Natural killer cell (primary cell): ENCODE measurements around the gene HMCN1. TPM values are rescaled to one million over a fixed set of nuclear protein-coding genes. Genes with fewer than 3 reads are reported as not detected.

ENCODE experiments used
- ATAC-seq, 3 donors: fragments of 150-1000 bp in 2 of 3; fragments of 200-7000 bp in 1 of 3; cut with Tn5 transposase; 1 replicate in 1 of 3; 2 replicates in 2 of 3; pipeline ENCODE4 v1.10.0; 2021; ENCODE audit warnings: mild to moderate bottlenecking in 2 of 3, moderate library complexity in 2 of 3
- DNase-seq, 2 donors: peaks; one replicate each; pipeline versions ENCODE4 v3.0.0 to v3.0.0-alpha.2; 2013 to 2021; ENCODE audit warnings: mixed read lengths in 1 of 2
- H3K27ac ChIP-seq: one replicate; pipeline ENCODE4 v1.5.1; 2013; ENCODE audit warnings: mild to moderate bottlenecking, low read length
- H3K27me3 ChIP-seq: one replicate; pipeline ENCODE4 v1.6.1; 2013; ENCODE audit warnings: low read length; ENCODE audit not compliant: control insufficient read depth, insufficient read depth
- H3K36me3 ChIP-seq: one replicate; pipeline ENCODE4 v1.6.1; 2013; ENCODE audit warnings: low read length; ENCODE audit not compliant: control insufficient read depth, insufficient read depth
- H3K4me1 ChIP-seq: one replicate; pipeline ENCODE4 v1.6.1; 2013; ENCODE audit warnings: low read length; ENCODE audit not compliant: control insufficient read depth, insufficient read depth
- H3K4me3 ChIP-seq: one replicate; pipeline ENCODE4 v1.5.1; 2013; ENCODE audit warnings: low read length
- H3K9me3 ChIP-seq: one replicate; pipeline ENCODE4 v1.6.1; 2013; ENCODE audit warnings: low read length; ENCODE audit not compliant: control insufficient read depth, insufficient read depth
- H3K27ac Mint-ChIP-seq, 2 donors: one replicate each; pipeline ENCODE4 v1.8.0; 2022; ENCODE audit warnings: mild to moderate bottlenecking in 2 of 2, mixed read lengths in 2 of 2, moderate library complexity in 1 of 2
- H3K27me3 Mint-ChIP-seq, 2 donors: one replicate each; pipeline ENCODE4 v1.8.0; 2022; ENCODE audit warnings: low read depth in 2 of 2, mixed read lengths in 2 of 2
- H3K36me3 Mint-ChIP-seq: one replicate; pipeline ENCODE4 v1.8.0; 2022; ENCODE audit warnings: mixed read lengths
- H3K4me1 Mint-ChIP-seq, 2 donors: one replicate each; pipeline ENCODE4 v1.8.0; 2022; ENCODE audit warnings: mixed read lengths in 2 of 2
- H3K4me3 Mint-ChIP-seq: one replicate; pipeline ENCODE4 v1.8.0; 2022; ENCODE audit warnings: mild to moderate bottlenecking, moderate library complexity, mixed read lengths
- H3K9me3 Mint-ChIP-seq, 2 donors: one replicate each; pipeline ENCODE4 v1.8.0; 2022; ENCODE audit warnings: mixed read lengths in 2 of 2
- WGBS: methylation state at CpG from one replicate; pipeline ENCODE4 v1.1.7; 2013; ENCODE audit warnings: missing lambda C conversion rate; ENCODE audit not compliant: insufficient coverage; 5-methylcytosine and 5-hydroxymethylcytosine counted together
- intact Hi-C: fragments of 100-400 bp; cut with micrococcal nuclease; formaldehyde crosslinking; loops from one replicate; pipeline ENCODE4 v1.14.2; 2022
- total RNA-seq, 4 donors: library from RNA; stranded (reverse); fragments of 120-200 nt in 1 of 4; gene quantifications; one replicate each; pipeline versions ENCODE4 v1.2.3 to v1.2.4, GENCODE V29; 2013 to 2022
- TF ChIP-seq, protein P1 (sequence below): fragments of 200-600 bp; IDR thresholded peaks from one replicate; pipeline ENCODE4 v1.8.0; 2022; ENCODE audit warnings: antibody characterized with exemption

The HMCN1 gene
- total RNA-seq, 3 donors from 2014 or later (not counting 1 experiment from before 2014, with no cell fraction given) = 0.02 to 0.45 (median 0.39) TPM

- Histone ChIP-seq H3K27me3 (no peaks in the 10 kb centered on the region), H3K4me1 (no peaks in the 10 kb centered on the region), H3K36me3 (no peaks in the 10 kb centered on the region), H3K9me3 (no peaks in the 10 kb centered on the region), H3K4me3 (no peak overlapping the region), H3K27ac (no peak overlapping the region)
- ATAC-seq (no peak), DNase-seq (no peak)
- TF ChIP-seq, protein P1, sequence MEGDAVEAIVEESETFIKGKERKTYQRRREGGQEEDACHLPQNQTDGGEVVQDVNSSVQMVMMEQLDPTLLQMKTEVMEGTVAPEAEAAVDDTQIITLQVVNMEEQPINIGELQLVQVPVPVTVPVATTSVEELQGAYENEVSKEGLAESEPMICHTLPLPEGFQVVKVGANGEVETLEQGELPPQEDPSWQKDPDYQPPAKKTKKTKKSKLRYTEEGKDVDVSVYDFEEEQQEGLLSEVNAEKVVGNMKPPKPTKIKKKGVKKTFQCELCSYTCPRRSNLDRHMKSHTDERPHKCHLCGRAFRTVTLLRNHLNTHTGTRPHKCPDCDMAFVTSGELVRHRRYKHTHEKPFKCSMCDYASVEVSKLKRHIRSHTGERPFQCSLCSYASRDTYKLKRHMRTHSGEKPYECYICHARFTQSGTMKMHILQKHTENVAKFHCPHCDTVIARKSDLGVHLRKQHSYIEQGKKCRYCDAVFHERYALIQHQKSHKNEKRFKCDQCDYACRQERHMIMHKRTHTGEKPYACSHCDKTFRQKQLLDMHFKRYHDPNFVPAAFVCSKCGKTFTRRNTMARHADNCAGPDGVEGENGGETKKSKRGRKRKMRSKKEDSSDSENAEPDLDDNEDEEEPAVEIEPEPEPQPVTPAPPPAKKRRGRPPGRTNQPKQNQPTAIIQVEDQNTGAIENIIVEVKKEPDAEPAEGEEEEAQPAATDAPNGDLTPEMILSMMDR = no peak
- Mint-ChIP-seq H3K27me3 (no peaks in the 10 kb centered on the region), H3K9me3 (peaks cover 2 to 9% of the 10 kb centered on the region in 2 donors), H3K27ac (no peak overlapping the region), H3K36me3 (no peaks in the 10 kb centered on the region), H3K4me1 (no peaks in the 10 kb centered on the region), H3K4me3 (no peak overlapping the region)
- intact Hi-C loops = no loop called here
- WGBS = 63% methylated on average over 2 of the region's 2 CpGs
Observed at GRCh38 chr1:186146974-186147373, 412.8 kb downstream of the HMCN1 start.

DNA sequence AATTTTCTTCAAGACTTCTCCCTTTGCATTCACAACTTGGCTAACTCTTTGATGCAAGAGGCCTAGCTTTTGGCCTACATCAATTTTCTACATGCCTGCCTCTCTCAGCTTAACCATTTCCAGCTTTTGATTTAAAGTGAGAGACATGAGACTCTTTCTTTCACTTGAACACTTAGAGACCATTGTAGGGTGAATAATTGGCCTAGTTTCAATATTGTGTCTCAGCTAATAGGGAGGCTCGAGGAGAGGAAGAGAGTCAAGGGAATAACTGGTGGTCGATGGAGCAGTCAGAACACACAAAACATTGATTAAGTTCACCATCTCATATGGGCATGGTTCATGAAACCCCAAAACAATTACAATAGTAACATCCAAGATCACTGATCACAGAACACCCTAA, 415.4 kb downstream of the HMCN1 start:
- Histone ChIP-seq H3K36me3 (no peaks in the 10 kb centered on the region), H3K27ac (no peak overlapping the region), H3K4me1 (no peaks in the 10 kb centered on the region), H3K4me3 (no peak overlapping the region), H3K27me3 (no peaks in the 10 kb centered on the region), H3K9me3 (no peaks in the 10 kb centered on the region)
- Mint-ChIP-seq H3K4me3 (no peak overlapping the region), H3K9me3 (peaks cover 0 to 6% of the 10 kb centered on the region in 2 donors), H3K4me1 (no peaks in the 10 kb centered on the region), H3K36me3 (no peaks in the 10 kb centered on the region), H3K27ac (no peak overlapping the region), H3K27me3 (no peaks in the 10 kb centered on the region)
- ATAC-seq = no peak
- TF ChIP-seq, protein P1 = no peak
- WGBS = no CpG with 5 or more reads among the region's 2 CpGs
- intact Hi-C loops = no loop called here
- DNase-seq = no peak

DNA sequence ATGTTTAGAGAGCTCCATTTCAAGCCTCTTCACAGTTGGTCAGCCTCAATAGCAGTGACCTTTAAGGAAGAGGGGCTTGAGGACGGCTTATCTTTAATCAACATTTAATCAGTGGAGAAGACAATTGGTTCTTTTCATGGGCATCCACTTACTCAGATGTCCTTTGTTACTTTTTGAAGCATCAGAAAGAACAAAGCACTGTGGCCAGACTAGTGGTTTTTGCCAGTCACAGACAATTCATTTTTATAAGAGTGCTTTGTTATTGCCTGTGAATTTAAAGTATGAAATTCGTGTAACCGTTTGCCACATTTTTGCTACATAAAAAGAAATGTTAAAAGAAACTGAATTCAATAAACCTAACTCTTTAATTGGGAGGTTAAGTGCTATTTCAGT, 418.0 kb downstream of the HMCN1 start:
- H3K36me3 ChIP-seq = no peaks in the 10 kb centered on the region
- no peaks in the 10 kb centered on the region for H3K27me3 ChIP-seq
- no peak overlapping the region for H3K4me3 ChIP-seq
- no peaks in the 10 kb centered on the region for H3K36me3 Mint-ChIP-seq
- no peaks in the 10 kb centered on the region for H3K27me3 Mint-ChIP-seq
- H3K4me1 ChIP-seq = no peaks in the 10 kb centered on the region
- no peak overlapping the region for H3K27ac ChIP-seq
- ATAC-seq = no peak
- no peaks in the 10 kb centered on the region for H3K9me3 ChIP-seq
- peaks cover 0 to 4% of the 10 kb centered on the region in 2 donors for H3K9me3 Mint-ChIP-seq
- no peak for DNase-seq
- WGBS = 50% methylated on average over 1 of the region's 3 CpGs
- H3K4me1 Mint-ChIP-seq = no peaks in the 10 kb centered on the region
- H3K27ac Mint-ChIP-seq = no peak overlapping the region
- TF ChIP-seq, protein P1 = no peak
- H3K4me3 Mint-ChIP-seq = no peak overlapping the region
- intact Hi-C loops = no loop called here

- Histone ChIP-seq H3K27ac (no peak overlapping the region), H3K4me1 (no peaks in the 10 kb centered on the region), H3K9me3 (no peaks in the 10 kb centered on the region), H3K4me3 (no peak overlapping the region), H3K27me3 (no peaks in the 10 kb centered on the region), H3K36me3 (no peaks in the 10 kb centered on the region)
- intact Hi-C loops = no loop called here
- TF ChIP-seq, protein P1 = no peak
- H3K27me3 Mint-ChIP-seq = no peaks in the 10 kb centered on the region
- H3K27ac Mint-ChIP-seq = no peak overlapping the region
- H3K4me3 Mint-ChIP-seq = no peak overlapping the region
- H3K36me3 Mint-ChIP-seq = no peaks in the 10 kb centered on the region
- DNase-seq = no peak
- no peak for ATAC-seq
- H3K9me3 Mint-ChIP-seq = peaks cover 0 to 3% of the 10 kb centered on the region in 2 donors
- 91% methylated on average over 3 of the region's 5 CpGs for WGBS
- H3K4me1 Mint-ChIP-seq = no peaks in the 10 kb centered on the region
Observed at GRCh38 chr1:186152620-186153239, 418.5 kb downstream of the HMCN1 start.
